Panc1 (cell line): ENCODE measurements around the gene DLK2. TPM values are rescaled to one million over a fixed set of nuclear protein-coding genes. Genes with fewer than 3 reads are reported as not detected.

Experiments used
- ATAC-seq: fragments of 200-7000 bp; cut with Tn5 transposase; 2 replicates; pipeline ENCODE4 v1.9.1; 2020; ENCODE audit warnings: mild to moderate bottlenecking, moderate library complexity
- BruUV-seq: library from RNA; stranded (reverse); fragments of 400-500 nt; replicated peaks from 2 replicates; lab custom pipeline; 2021; lab: Mats Ljungman, UMichigan
- CTCF ChIA-PET: fragments of 300-600 bp; sonication (Branson Sonifier 250); formaldehyde crosslinking; loops from one replicate; lab custom pipeline; 2022; ENCODE audit warnings: antibody characterized with exemption; lab: Charles Lee
- POLR2A ChIA-PET: fragments of 300-600 bp; sonication (Branson Sonifier 250); formaldehyde crosslinking; loops from one replicate; lab custom pipeline; 2022; ENCODE audit warnings: antibody characterized with exemption; lab: Charles Lee
- DNase-seq: peaks from one replicate; pipeline ENCODE4 v3.0.0-alpha.2; 2010; ENCODE audit warnings: low read depth, low spot score
- H3K27ac ChIP-seq: 2 replicates; pipeline ENCODE4 v1.5.1; 2011; ENCODE audit warnings: mild to moderate bottlenecking, low read length, inconsistent platforms
- H3K27me3 ChIP-seq: fragments of 200-500 bp; sonication (Bioruptor generic); 2 replicates; pipeline ENCODE4 v1.6.0; 2014; ENCODE audit warnings: low read length, inconsistent platforms; ENCODE audit not compliant: control insufficient read depth, insufficient read depth
- H3K36me3 ChIP-seq: fragments of 200-500 bp; sonication (Bioruptor generic); 2 replicates; pipeline ENCODE4 v1.5.1; 2014; ENCODE audit warnings: inconsistent platforms, mild to moderate bottlenecking, low read length, moderate library complexity; ENCODE audit not compliant: control insufficient read depth, insufficient read depth
- H3K4me1 ChIP-seq: 2 replicates; pipeline ENCODE4 v1.5.1; 2011; ENCODE audit warnings: inconsistent platforms, mild to moderate bottlenecking, low read length, moderate library complexity; ENCODE audit not compliant: control insufficient read depth, insufficient read depth
- H3K4me3 ChIP-seq, 2 experiments: 2 replicates each; pipeline ENCODE4 v1.5.1; 2011 to 2012; ENCODE audit warnings: low read depth in 2 of 2, low read length in 2 of 2, mild to moderate bottlenecking in 2 of 2, inconsistent platforms in 1 of 2, moderate library complexity in 1 of 2
- H3K9me3 ChIP-seq: fragments of 200-500 bp; sonication (Bioruptor generic); 2 replicates; pipeline ENCODE4 v1.5.1; 2014; ENCODE audit warnings: low read depth, mild to moderate bottlenecking, inconsistent platforms, low read length, moderate library complexity; ENCODE audit not compliant: control insufficient read depth, insufficient read depth
- CTCF ChIP-seq: fragments of 450-650 bp; IDR thresholded peaks from 2 replicates; pipeline ENCODE4 v1.5.1; 2017; ENCODE audit warnings: mild to moderate bottlenecking
- POLR2AphosphoS5 ChIP-seq: IDR thresholded peaks from 2 replicates; pipeline ENCODE4 v1.6.1; 2012; ENCODE audit warnings: mild to moderate bottlenecking, low read depth, low read length, moderate library complexity
- SIN3A ChIP-seq: IDR thresholded peaks from 2 replicates; pipeline ENCODE4 v1.6.1; 2012; ENCODE audit warnings: low read depth, mild to moderate bottlenecking, low read length, moderate library complexity, borderline replicate concordance; ENCODE audit not compliant: insufficient read depth
- TCF7L2 ChIP-seq: IDR thresholded peaks from 2 replicates; pipeline ENCODE4 v1.6.1; 2011; ENCODE audit warnings: mild to moderate bottlenecking, low read depth, low read length, inconsistent platforms
- in situ Hi-C: cut with HindIII; loops from 2 replicates; pipeline ENCODE4 v1.10.0; 2016; ENCODE audit warnings: low sequenced_read_pairs, low pct_unique_long_range_greater_than_20kb
- intact Hi-C: fragments of 100-400 bp; cut with micrococcal nuclease; formaldehyde crosslinking; loops from one replicate; pipeline ENCODE4 v1.10.0; 2022; ENCODE audit not compliant: unreplicated experiment
- total RNA-seq: library from RNA; stranded (reverse); gene quantifications from one replicate; pipeline ENCODE4 v1.2.1, GENCODE V29; 2021; ENCODE audit not compliant: unreplicated experiment
- TF ChIP-seq, protein P1 (sequence below), 2 experiments: IDR thresholded peaks; 2 replicates each; pipeline ENCODE4 v1.6.1; 2011 to 2012; ENCODE audit warnings: low read depth in 2 of 2, control low read depth in 1 of 2, low read length in 1 of 2, mild to moderate bottlenecking in 1 of 2, moderate library complexity in 1 of 2; ENCODE audit not compliant: insufficient read depth in 1 of 2

The DLK2 gene
- total RNA-seq, 1 experiment from 2014 or later, result 19.1 TPM

DNA sequence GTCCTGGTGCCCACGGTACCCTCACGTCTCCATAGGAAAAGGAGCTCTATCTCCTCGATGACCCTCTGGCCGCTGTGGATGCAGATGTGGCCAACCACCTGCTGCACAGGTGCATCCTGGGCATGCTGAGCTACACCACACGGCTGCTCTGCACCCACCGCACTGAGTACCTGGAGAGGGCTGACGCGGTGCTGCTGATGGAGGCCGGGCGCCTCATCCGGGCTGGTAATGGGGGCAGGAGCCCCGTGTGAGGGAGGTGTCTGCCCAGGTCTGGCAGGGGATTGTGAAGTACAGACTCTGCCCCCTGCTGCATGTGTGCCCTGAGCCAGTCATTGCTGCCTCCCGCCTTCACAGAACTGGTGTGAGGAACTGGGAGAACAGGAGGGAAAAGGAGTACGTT lies 12.4 kb downstream of the DLK2 start:
- CTCF ChIA-PET, result no interaction called here
- BruUV-seq, result no TSS peak
- in situ Hi-C loops (no loop called here), intact Hi-C loops (no loop called here)
- no peak for DNase-seq
- Histone ChIP-seq H3K36me3 (no peaks in the 10 kb centered on the region), H3K27ac (no peak overlapping the region), H3K4me3 (no peak overlapping the region), H3K4me1 (no peaks in the 10 kb centered on the region), H3K27me3 (no peaks in the 10 kb centered on the region), H3K9me3 (no peaks in the 10 kb centered on the region)
- POLR2A ChIA-PET, result interaction anchor here (0.5 kb wide), 1 partner anchor 59 kb away, joined by 7 read pairs; no protein-coding TSS in a partner anchor
- no peak for ATAC-seq
- TF ChIP-seq, protein P1, sequence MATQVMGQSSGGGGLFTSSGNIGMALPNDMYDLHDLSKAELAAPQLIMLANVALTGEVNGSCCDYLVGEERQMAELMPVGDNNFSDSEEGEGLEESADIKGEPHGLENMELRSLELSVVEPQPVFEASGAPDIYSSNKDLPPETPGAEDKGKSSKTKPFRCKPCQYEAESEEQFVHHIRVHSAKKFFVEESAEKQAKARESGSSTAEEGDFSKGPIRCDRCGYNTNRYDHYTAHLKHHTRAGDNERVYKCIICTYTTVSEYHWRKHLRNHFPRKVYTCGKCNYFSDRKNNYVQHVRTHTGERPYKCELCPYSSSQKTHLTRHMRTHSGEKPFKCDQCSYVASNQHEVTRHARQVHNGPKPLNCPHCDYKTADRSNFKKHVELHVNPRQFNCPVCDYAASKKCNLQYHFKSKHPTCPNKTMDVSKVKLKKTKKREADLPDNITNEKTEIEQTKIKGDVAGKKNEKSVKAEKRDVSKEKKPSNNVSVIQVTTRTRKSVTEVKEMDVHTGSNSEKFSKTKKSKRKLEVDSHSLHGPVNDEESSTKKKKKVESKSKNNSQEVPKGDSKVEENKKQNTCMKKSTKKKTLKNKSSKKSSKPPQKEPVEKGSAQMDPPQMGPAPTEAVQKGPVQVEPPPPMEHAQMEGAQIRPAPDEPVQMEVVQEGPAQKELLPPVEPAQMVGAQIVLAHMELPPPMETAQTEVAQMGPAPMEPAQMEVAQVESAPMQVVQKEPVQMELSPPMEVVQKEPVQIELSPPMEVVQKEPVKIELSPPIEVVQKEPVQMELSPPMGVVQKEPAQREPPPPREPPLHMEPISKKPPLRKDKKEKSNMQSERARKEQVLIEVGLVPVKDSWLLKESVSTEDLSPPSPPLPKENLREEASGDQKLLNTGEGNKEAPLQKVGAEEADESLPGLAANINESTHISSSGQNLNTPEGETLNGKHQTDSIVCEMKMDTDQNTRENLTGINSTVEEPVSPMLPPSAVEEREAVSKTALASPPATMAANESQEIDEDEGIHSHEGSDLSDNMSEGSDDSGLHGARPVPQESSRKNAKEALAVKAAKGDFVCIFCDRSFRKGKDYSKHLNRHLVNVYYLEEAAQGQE (IDR thresholded peaks at IDR 0.05; ENCODE audit: insufficient read depth in 1 of 2, low read depth in 2 of 2, low read length in 1 of 2), result no peak
- TF ChIP-seq CTCF, result no peak
- no peak for TF ChIP-seq POLR2AphosphoS5
- TF ChIP-seq TCF7L2, result no peak
- TF ChIP-seq SIN3A, result no peak

- no peak for DNase-seq
- Histone ChIP-seq H3K9me3 (no peaks in the 10 kb centered on the region), H3K4me3 (no peak overlapping the region), H3K4me1 (no peaks in the 10 kb centered on the region), H3K27ac (no peak overlapping the region), H3K36me3 (no peaks in the 10 kb centered on the region; the same call in 1 of the 2 replicates), H3K27me3 (no peaks in the 10 kb centered on the region)
- intact Hi-C loops (no loop called here), in situ Hi-C loops (no loop called here)
- ChIA-PET CTCF (no interaction called here), POLR2A (no interaction called here)
- ATAC-seq, result no peak
- no TSS peak for BruUV-seq
- no peak for TF ChIP-seq CTCF
- TF ChIP-seq POLR2AphosphoS5, result no peak
- no peak for TF ChIP-seq SIN3A
- TF ChIP-seq TCF7L2, result no peak
- TF ChIP-seq, protein P1 (IDR thresholded peaks at IDR 0.05; ENCODE audit: insufficient read depth in 1 of 2, low read depth in 2 of 2, low read length in 1 of 2), result no peak
Measured at GRCh38 chr6:43437700-43438099, 17.6 kb downstream of the DLK2 start.
